ENCODE measurements around the gene SPAG8.

Gene SPAG8

GRCh38 chr9:35771534-35771933 lies 40.5 kb downstream of the SPAG8 start:
- no peak for DNase-seq

- DNase-seq = no peak
Measured at GRCh38 chr9:35771075-35771433, 41.0 kb downstream of the SPAG8 start.

DNA sequence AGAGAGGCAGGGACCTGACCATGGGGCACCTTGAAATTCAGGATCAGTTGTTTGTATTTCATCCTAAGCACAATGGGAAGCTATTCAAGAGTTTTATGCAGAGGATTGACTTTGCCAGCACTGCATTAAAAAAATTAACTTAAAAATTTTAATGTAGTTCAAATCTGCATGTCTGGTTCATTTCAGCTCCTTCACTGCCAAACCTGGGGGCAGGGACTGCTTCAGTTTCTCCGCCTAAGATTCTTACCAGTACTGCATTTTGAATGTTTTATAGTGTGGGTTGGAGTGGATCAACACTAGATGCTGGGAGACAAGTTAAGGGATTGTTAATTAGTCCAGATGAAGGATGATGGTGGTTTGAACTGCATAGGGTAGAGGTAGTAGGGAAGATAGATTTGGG lies 42.3 kb downstream of the SPAG8 start:
- no peak for DNase-seq

- no peak for DNase-seq
Measured at GRCh38 chr9:35767458-35767857, 44.6 kb downstream of the SPAG8 start.

GRCh38 chr9:35766997-35767396 lies 45.1 kb downstream of the SPAG8 start:
- DNase-seq = no peak

GRCh38 chr9:35763803-35764202 lies 48.3 kb downstream of the SPAG8 start:
- DNase-seq = no peak

- no peak for DNase-seq
Measured at GRCh38 chr9:35763181-35763580, 48.9 kb downstream of the SPAG8 start.

DNA sequence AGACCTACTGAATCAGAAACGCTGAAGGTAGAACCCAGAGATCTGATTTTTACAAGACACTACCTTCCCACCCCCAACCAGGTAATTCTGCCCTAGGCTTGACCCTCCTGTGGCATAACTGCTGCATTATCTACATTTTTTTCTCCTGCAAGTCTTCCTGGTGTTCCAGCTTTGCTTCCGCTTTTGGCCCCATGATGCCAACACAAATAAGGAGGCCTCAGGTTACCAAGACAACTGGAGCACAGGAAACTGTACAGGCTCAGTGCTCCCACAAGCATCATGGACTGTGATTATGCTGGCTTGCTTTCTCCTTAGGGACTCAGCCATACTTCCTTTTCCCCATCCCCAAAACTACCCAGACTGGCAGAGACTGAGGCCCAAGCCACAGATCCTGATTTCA lies 51.4 kb downstream of the SPAG8 start:
- DNase-seq = peak; percentile 27

DNA sequence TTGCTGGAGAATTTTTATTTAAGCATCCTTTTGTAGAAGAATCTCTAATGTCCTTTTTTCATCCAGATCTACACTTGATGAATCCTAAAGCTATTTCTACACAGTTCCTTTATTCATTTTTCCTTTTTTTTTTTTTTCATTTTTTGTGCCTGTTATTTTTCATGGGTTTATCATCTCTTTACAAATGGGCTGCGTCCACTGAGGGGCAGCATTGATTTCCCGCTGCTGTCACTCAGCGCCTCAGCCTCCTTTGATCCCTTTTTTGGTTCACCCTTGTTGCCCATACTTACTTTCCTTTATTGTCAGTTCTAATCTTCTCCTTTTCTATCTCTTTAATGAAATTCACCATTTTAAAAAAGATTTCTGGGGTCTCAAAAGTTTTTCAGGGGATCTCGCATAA lies 52.3 kb downstream of the SPAG8 start:
- no peak for DNase-seq
